Measurements from ENCODE around the gene VOPP1. TPM values are rescaled to one million over a fixed set of nuclear protein-coding genes. Genes with fewer than 3 reads are reported as not detected.

VOPP1 gene
- total RNA-seq, 3 donors from 2014 or later = 28.2 to 42.6 (median 40.8) TPM

DNA sequence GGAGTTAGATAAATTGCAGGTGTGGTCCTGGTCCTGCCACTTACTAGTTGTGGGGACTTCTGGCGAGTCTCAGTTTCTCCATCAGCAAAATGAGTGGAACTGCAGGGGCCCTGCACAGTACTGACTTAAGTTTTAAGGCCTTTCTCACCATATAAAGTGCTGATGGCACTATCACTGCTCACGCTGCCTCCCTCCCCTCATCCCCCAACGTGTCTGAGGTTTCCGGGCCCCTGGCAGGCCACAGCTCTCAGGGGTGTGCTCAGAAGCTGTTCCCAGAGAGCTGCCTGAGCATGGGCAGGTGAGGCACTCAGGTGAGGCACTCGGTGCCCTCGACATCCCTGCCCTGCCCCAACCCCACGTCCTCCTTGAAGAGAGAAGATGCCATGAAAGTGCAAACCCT lies 74.2 kb downstream of the VOPP1 start:
- H3K36me3 ChIP-seq = no peaks in the 10 kb centered on the region
- H3K4me1 ChIP-seq = no peaks in the 10 kb centered on the region
- TF ChIP-seq POLR2AphosphoS5 (IDR thresholded peaks at IDR 0.05) (no peak), POLR2A (IDR thresholded peaks at IDR 0.05) (no peak)
- TF ChIP-seq, protein P1, sequence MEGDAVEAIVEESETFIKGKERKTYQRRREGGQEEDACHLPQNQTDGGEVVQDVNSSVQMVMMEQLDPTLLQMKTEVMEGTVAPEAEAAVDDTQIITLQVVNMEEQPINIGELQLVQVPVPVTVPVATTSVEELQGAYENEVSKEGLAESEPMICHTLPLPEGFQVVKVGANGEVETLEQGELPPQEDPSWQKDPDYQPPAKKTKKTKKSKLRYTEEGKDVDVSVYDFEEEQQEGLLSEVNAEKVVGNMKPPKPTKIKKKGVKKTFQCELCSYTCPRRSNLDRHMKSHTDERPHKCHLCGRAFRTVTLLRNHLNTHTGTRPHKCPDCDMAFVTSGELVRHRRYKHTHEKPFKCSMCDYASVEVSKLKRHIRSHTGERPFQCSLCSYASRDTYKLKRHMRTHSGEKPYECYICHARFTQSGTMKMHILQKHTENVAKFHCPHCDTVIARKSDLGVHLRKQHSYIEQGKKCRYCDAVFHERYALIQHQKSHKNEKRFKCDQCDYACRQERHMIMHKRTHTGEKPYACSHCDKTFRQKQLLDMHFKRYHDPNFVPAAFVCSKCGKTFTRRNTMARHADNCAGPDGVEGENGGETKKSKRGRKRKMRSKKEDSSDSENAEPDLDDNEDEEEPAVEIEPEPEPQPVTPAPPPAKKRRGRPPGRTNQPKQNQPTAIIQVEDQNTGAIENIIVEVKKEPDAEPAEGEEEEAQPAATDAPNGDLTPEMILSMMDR (IDR thresholded peaks at IDR 0.05) = no peak
- intact Hi-C loops (cut with DNase I; ENCODE audit: low total_unique reads) = no loop called here
- H3K27ac ChIP-seq = no peak overlapping the region
- no peak overlapping the region for H3K4me3 ChIP-seq
- no peak for DNase-seq (ENCODE audit: low spot score in 2 of 2)
- H3K27me3 ChIP-seq = no peaks in the 10 kb centered on the region
- no peaks in the 10 kb centered on the region for H3K9me3 ChIP-seq

DNA sequence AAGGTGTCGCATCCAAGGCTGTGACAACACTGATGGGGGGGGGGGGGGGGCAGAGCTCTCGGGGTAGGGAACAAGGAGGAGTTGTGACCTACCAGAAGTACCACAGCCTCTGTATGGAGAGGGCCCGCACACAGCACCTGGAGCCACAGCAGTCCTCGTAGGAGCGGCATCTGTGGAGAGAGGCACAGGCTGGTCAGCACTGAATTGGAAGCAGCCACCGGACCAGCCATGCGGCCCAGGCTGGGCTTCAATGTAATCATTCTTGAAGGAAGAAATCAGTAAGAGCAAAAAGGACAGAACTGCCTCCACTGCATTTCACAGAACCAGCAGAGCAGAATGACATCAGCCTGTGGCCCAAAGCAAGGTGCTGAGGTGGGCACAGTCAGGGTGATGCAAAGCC lies 74.8 kb downstream of the VOPP1 start:
- intact Hi-C loops (cut with DNase I; ENCODE audit: low total_unique reads) = no loop called here
- no peaks in the 10 kb centered on the region for H3K36me3 ChIP-seq
- DNase-seq (ENCODE audit: low spot score in 2 of 2) = no peak
- H3K4me3 ChIP-seq = no peak overlapping the region
- TF ChIP-seq POLR2A (IDR thresholded peaks at IDR 0.05) (no peak), POLR2AphosphoS5 (IDR thresholded peaks at IDR 0.05) (no peak)
- TF ChIP-seq, protein P1 (IDR thresholded peaks at IDR 0.05) = no peak
- no peaks in the 10 kb centered on the region for H3K27me3 ChIP-seq
- no peaks in the 10 kb centered on the region for H3K9me3 ChIP-seq
- H3K27ac ChIP-seq = no peak overlapping the region
- no peaks in the 10 kb centered on the region for H3K4me1 ChIP-seq

DNA sequence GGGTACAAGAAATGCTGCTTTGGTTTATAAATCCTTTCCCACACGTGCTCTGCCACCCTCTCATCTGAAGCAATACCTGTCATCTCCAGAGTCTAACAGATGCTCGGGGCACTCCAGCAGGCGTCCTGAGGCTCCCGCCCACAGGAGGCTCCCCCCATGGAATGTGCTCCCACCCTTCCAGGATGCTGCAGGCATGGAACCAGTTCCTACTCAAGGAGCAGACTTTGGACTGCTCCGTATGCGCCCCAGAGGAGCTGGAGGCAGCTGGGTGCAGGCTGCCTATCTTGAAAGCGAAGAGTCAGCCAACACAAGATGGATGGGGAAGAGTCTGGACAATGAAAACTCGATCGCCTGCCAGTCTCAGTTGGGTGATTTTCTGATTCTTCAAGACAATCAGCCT lies 75.4 kb downstream of the VOPP1 start:
- intact Hi-C loops (cut with DNase I; ENCODE audit: low total_unique reads) = no loop called here
- H3K27me3 ChIP-seq = no peaks in the 10 kb centered on the region
- H3K27ac ChIP-seq = no peak overlapping the region
- no peak overlapping the region for H3K4me3 ChIP-seq
- TF ChIP-seq, protein P1 (IDR thresholded peaks at IDR 0.05) = no peak
- no peak for TF ChIP-seq POLR2AphosphoS5 (IDR thresholded peaks at IDR 0.05)
- TF ChIP-seq POLR2A (IDR thresholded peaks at IDR 0.05) = no peak
- no peaks in the 10 kb centered on the region for H3K9me3 ChIP-seq
- H3K36me3 ChIP-seq = no peaks in the 10 kb centered on the region
- DNase-seq (ENCODE audit: low spot score in 2 of 2) = no peak
- no peaks in the 10 kb centered on the region for H3K4me1 ChIP-seq

DNA sequence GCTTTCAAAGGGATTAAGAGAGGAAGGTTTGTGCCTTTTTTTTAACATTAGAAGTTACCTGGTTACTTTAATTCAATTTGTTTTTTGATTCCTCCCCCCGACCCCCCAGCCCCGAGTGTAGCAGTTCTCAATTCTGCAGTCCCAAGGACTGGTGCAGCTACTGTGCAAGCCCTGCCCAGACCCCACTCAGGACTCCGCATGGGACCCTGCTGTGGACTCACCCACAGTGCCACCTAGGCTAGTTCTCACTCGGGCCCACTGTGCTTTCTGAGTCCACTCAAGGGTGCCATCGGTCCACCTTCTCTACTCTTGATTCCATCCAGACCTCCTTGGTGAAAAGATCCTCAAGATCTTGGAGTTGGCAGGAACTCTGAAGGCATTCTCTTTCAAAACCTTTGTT lies 77.4 kb downstream of the VOPP1 start:
- no peaks in the 10 kb centered on the region for H3K9me3 ChIP-seq
- intact Hi-C loops (cut with DNase I; ENCODE audit: low total_unique reads) = no loop called here
- H3K4me1 ChIP-seq = no peaks in the 10 kb centered on the region
- H3K27ac ChIP-seq = no peak overlapping the region
- H3K36me3 ChIP-seq = no peaks in the 10 kb centered on the region
- no peak overlapping the region for H3K4me3 ChIP-seq
- TF ChIP-seq POLR2AphosphoS5 (IDR thresholded peaks at IDR 0.05) (no peak), POLR2A (IDR thresholded peaks at IDR 0.05) (no peak)
- TF ChIP-seq, protein P1 (IDR thresholded peaks at IDR 0.05) = no peak
- no peak for DNase-seq (ENCODE audit: low spot score in 2 of 2)
- H3K27me3 ChIP-seq = no peaks in the 10 kb centered on the region

DNA sequence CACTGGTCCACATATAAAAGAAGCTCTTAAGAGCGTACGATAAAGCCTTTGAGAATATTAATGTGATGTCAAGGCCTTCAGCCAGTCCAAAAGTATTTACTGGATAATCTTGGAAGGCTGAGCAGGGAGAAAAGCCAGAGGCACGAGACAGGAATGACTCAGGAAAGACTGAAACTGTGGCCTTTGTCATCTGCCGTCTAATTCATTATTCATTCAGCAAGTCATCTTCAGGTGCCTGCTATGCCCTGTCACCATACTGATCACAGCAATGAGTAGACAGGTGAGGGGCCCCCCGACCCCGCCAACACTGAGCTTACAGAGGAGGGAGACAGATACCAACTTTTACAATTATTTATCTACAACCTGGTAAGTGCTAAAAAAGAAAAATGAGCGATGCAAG lies 78.9 kb downstream of the VOPP1 start:
- Histone ChIP-seq H3K4me1 (no peaks in the 10 kb centered on the region), H3K4me3 (no peak overlapping the region), H3K27ac (no peak overlapping the region), H3K9me3 (no peaks in the 10 kb centered on the region), H3K27me3 (no peaks in the 10 kb centered on the region), H3K36me3 (no peaks in the 10 kb centered on the region)
- intact Hi-C loops (cut with DNase I; ENCODE audit: low total_unique reads) = no loop called here
- TF ChIP-seq, protein P1 (IDR thresholded peaks at IDR 0.05) = no peak
- TF ChIP-seq POLR2A (IDR thresholded peaks at IDR 0.05) (no peak), POLR2AphosphoS5 (IDR thresholded peaks at IDR 0.05) (no peak)
- DNase-seq (ENCODE audit: low spot score in 2 of 2) = no peak
